ENCODE measurements around the gene ANKRD34B.

ANKRD34B gene

DNA sequence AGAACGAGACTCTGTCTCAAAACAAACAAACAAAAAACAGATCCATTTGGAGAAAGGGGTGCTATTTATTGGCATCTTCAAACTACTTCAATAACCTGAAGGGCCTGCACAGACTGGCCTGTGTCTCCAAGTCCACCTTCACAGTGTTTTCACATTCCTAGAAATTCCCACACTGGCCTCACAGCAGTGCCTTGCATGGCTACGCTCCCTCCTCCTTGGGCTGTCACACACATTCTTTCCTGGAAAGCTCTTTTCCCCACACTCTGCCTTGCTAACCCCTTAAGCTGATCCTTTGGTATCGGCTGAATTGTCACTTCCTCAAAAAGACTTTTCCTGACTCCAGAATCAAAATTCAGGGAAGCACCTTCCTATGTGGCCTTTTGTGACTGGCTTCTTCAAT, 62.4 kb downstream of the ANKRD34B start:
- Histone ChIP-seq H3F3A (ENCODE audit: insufficient read depth) (no peaks in the 10 kb centered on the region), H3K9ac (ENCODE audit: low read length) (no peak overlapping the region), H3K9me3 (ENCODE audit: insufficient read depth, low read length) (no peaks in the 10 kb centered on the region), H3K27ac (ENCODE audit: low read depth, low read length) (no peak overlapping the region), H2AFZ (ENCODE audit: low read depth, low read length, severe bottlenecking) (no peak overlapping the region), H3K79me2 (ENCODE audit: insufficient read depth, low read length) (no peaks in the 10 kb centered on the region), H4K20me1 (ENCODE audit: low read depth, low read length) (no peaks in the 10 kb centered on the region), H3K9me2 (replicated peaks; ENCODE audit: insufficient read depth, low read length) (no peaks in the 10 kb centered on the region), H3K27me3 (ENCODE audit: low read length) (no peaks in the 10 kb centered on the region), H3K4me3 (ENCODE audit: insufficient read depth, low read length, poor library complexity, severe bottlenecking) (no peak overlapping the region), H3K36me3 (ENCODE audit: low read length) (no peaks in the 10 kb centered on the region), H3K4me2 (ENCODE audit: low read depth, low read length, poor library complexity, severe bottlenecking) (no peak overlapping the region)
- TF ChIP-seq, protein P1, sequence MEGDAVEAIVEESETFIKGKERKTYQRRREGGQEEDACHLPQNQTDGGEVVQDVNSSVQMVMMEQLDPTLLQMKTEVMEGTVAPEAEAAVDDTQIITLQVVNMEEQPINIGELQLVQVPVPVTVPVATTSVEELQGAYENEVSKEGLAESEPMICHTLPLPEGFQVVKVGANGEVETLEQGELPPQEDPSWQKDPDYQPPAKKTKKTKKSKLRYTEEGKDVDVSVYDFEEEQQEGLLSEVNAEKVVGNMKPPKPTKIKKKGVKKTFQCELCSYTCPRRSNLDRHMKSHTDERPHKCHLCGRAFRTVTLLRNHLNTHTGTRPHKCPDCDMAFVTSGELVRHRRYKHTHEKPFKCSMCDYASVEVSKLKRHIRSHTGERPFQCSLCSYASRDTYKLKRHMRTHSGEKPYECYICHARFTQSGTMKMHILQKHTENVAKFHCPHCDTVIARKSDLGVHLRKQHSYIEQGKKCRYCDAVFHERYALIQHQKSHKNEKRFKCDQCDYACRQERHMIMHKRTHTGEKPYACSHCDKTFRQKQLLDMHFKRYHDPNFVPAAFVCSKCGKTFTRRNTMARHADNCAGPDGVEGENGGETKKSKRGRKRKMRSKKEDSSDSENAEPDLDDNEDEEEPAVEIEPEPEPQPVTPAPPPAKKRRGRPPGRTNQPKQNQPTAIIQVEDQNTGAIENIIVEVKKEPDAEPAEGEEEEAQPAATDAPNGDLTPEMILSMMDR (IDR thresholded peaks at IDR 0.05; ENCODE audit: insufficient read depth, low read length, poor library complexity, severe bottlenecking) = no peak
- no peak for TF ChIP-seq EZH2phosphoT487 (conservative IDR thresholded peaks at IDR 0.05; ENCODE audit: low read length)
